ENCODE measurements around the gene ATG16L1. TPM values are rescaled to one million over a fixed set of nuclear protein-coding genes. Genes with fewer than 3 reads are reported as not detected.

Gene ATG16L1
- total and polyA plus RNA-seq, 10 of the 15 experiments (the other 5 are each of a cell fraction or from before 2014, with no cell fraction given) = 5.2 to 26.6 (median 15.6) TPM

DNA sequence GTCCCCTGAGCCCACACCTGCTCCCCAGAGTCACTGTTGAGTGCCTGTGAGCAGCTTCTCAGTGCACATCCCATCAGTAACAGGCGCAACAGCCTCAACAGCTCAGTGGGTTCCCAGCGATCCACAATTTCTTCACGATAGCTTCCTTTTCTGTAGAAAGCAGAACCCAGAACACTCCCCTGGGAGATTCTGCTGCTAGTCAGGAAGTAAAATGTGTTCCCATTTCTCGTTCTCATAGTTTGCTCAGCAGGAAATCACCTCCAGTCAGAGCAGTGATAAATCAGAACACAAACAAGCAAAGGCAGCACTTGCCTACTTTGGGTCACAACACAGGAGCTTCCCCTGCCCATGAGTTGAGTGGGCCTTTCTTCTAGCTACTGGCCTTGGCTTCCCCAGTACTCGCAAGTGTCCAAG lies 48.9 kb upstream of the ATG16L1 start (continued):
- TF ChIP-seq YBX1 (IDR thresholded peaks at IDR 0.05) (no peak), WRNIP1 (IDR thresholded peaks at IDR 0.05; ENCODE audit: borderline replicate concordance, low read depth, low read length) (no peak), CEBPB (IDR thresholded peaks at IDR 0.05; ENCODE audit: borderline replicate concordance in 1 of 2, low read depth in 2 of 2, low read length in 2 of 2) (no peak), BACH1 (IDR thresholded peaks at IDR 0.05; ENCODE audit: borderline replicate concordance) (no peak), MXI1 (IDR thresholded peaks at IDR 0.05; ENCODE audit: low read depth, low read length) (no peak), POLR2AphosphoS2 (IDR thresholded peaks at IDR 0.05; ENCODE audit: low read depth, low read length) (no peak), HDAC2 (IDR thresholded peaks at IDR 0.05) (no peak), LARP7 (IDR thresholded peaks at IDR 0.05) (no peak), ZBTB40 (IDR thresholded peaks at IDR 0.05; ENCODE audit: borderline replicate concordance) (no peak), TAF1 (IDR thresholded peaks at IDR 0.05; ENCODE audit: borderline replicate concordance, low read depth, low read length) (no peak), JUNB (IDR thresholded peaks at IDR 0.05) (no peak), SPI1 (IDR thresholded peaks at IDR 0.05; ENCODE audit: borderline replicate concordance, insufficient read depth, low read depth, low read length) (peak; percentile 66; the same call in 1 of the 2 replicates), MEF2B (IDR thresholded peaks at IDR 0.05; ENCODE audit: partially characterized antibody, poor library complexity, severe bottlenecking) (peak; percentile 93), SIX5 (IDR thresholded peaks at IDR 0.05; ENCODE audit: low read depth, low read length, severe bottlenecking) (no peak), MYB (IDR thresholded peaks at IDR 0.05; ENCODE audit: borderline replicate concordance, low read depth, low read length) (no peak), RUNX3 (IDR thresholded peaks at IDR 0.05; ENCODE audit: low read length) (peak; percentile 26; the same call in 1 of the 2 replicates)
- TF ChIP-seq, protein P1, sequence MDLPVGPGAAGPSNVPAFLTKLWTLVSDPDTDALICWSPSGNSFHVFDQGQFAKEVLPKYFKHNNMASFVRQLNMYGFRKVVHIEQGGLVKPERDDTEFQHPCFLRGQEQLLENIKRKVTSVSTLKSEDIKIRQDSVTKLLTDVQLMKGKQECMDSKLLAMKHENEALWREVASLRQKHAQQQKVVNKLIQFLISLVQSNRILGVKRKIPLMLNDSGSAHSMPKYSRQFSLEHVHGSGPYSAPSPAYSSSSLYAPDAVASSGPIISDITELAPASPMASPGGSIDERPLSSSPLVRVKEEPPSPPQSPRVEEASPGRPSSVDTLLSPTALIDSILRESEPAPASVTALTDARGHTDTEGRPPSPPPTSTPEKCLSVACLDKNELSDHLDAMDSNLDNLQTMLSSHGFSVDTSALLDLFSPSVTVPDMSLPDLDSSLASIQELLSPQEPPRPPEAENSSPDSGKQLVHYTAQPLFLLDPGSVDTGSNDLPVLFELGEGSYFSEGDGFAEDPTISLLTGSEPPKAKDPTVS (IDR thresholded peaks at IDR 0.05; ENCODE audit: low read depth, low read length) = no peak
- TF ChIP-seq, protein P2, sequence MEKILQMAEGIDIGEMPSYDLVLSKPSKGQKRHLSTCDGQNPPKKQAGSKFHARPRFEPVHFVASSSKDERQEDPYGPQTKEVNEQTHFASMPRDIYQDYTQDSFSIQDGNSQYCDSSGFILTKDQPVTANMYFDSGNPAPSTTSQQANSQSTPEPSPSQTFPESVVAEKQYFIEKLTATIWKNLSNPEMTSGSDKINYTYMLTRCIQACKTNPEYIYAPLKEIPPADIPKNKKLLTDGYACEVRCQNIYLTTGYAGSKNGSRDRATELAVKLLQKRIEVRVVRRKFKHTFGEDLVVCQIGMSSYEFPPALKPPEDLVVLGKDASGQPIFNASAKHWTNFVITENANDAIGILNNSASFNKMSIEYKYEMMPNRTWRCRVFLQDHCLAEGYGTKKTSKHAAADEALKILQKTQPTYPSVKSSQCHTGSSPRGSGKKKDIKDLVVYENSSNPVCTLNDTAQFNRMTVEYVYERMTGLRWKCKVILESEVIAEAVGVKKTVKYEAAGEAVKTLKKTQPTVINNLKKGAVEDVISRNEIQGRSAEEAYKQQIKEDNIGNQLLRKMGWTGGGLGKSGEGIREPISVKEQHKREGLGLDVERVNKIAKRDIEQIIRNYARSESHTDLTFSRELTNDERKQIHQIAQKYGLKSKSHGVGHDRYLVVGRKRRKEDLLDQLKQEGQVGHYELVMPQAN (conservative IDR thresholded peaks at IDR 0.05) = no peak
- TF ChIP-seq, protein P3, sequence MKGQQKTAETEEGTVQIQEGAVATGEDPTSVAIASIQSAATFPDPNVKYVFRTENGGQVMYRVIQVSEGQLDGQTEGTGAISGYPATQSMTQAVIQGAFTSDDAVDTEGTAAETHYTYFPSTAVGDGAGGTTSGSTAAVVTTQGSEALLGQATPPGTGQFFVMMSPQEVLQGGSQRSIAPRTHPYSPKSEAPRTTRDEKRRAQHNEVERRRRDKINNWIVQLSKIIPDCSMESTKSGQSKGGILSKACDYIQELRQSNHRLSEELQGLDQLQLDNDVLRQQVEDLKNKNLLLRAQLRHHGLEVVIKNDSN (IDR thresholded peaks at IDR 0.05; ENCODE audit: borderline replicate concordance, extremely low read length, insufficient read depth, low read depth, low read length) = no peak
